ENCODE results near the gene EDC4.
"Not testable (repeated sequence)": the region's sequence is repeated elsewhere in the genome, so short reads cannot be mapped to it uniquely, and the experiment has no call there.

Gene EDC4

GRCh38 chr16:67872631-67873434 lies at the start of gene EDC4:
EDC4 (plus strand) TSS chr16:67873052; CDS start chr16:67873262, 210 bp downstream.
- peak; percentile 87 to 92 for DNase-seq

GRCh38 chr16:67825119-67825518 lies 47.7 kb upstream of the EDC4 start:
- DNase-seq = no peak

DNA sequence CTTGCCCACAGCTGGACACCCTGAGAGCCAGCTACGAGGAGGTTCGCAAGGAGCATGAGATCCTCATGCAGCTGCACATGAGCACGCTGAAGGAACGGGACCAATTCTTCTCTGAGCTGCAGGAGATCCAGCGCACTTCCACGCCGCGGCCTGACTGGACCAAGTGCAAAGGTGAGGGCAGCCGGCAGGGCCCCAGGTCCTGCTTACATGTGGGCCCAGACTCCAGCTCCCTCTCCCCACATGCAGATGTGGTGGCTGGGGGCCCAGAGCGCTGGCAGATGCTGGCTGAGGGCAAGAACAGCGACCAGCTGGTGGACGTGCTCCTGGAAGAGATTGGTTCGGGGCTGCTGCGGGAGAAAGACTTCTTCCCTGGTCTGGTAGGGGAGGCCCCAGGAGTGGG lies 46.9 kb upstream of the EDC4 start:
- DNase-seq = no peak

- no peak for DNase-seq
These were observed 44.2 kb upstream of the EDC4 start for GRCh38 chr16:67828651-67829050.

- no peak for DNase-seq
These were observed 39.8 kb upstream of the EDC4 start for GRCh38 chr16:67833030-67833414.

- DNase-seq = peak; percentile 93 to 95
These were observed 39.2 kb upstream of the EDC4 start for GRCh38 chr16:67833415-67834241.

GRCh38 chr16:67834242-67834614 lies 38.6 kb upstream of the EDC4 start:
- no peak for DNase-seq

GRCh38 chr16:67837190-67837589 lies 35.7 kb upstream of the EDC4 start:
- not testable (repeated sequence) for DNase-seq

- no peak for DNase-seq
These were observed 35.0 kb upstream of the EDC4 start for GRCh38 chr16:67837811-67838210.

DNA sequence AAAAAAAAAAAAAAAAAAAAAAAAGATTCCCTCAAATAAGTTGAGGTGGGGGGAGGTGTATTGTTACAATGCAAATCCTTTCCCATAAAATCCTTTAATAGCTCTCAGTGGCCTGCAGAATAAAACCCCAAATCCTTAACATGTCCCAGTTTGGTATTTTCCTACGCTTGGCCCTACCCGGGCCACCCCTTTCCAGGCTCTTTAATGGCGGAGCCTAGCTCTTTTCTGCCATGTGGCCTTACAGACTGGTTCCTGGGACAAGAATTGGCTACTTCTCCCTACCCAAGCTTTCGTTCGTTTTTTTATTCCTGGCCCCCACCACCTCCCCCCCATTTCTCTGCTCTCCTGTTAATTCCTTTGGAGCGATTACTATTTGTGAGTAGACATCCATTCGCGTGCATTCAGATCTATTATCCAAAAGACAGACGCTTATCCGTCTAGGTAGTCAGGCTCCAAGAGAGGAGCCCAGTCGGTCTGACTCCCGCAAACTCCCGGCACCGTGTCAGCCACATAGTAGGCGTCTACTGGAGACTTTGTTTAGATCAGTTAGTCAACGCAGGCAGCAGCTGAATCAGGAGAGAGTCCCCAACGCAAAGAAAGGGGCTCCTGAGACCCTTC lies 31.5 kb upstream of the EDC4 start:
- DNase-seq = no peak

- DNase-seq = peak; percentile 93 to 96
These were observed 30.9 kb upstream of the EDC4 start, which contains the start of gene THAP11 for GRCh38 chr16:67841816-67842508. THAP11 (plus strand) TSS chr16:67842320; CDS start chr16:67842555, 235 bp downstream.

- DNase-seq = peak; percentile 60 to 72
These were observed 30.1 kb upstream of the EDC4 start for GRCh38 chr16:67842509-67843342.

- no peak for DNase-seq
These were observed 29.5 kb upstream of the EDC4 start for GRCh38 chr16:67843343-67843765.

DNA sequence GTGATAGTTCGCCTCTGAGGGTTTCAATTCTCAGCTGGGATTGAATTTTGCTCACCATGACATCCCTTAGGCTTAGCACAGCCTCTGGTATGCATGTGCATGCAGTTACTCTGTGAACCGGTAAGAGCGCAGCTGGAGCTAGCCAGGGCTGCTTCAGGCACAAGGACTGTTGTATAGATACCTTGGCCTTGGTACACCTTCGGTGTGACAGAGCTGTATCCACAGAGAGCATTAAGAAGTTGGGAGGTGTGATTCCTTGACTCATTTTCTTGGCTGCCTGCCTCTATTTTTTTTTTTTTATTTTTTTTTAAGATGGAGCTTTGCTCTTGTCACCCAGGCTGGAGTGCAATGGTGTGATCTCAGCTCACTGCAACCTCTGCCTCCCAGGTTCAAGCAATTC lies 28.4 kb upstream of the EDC4 start:
- DNase-seq = no peak

GRCh38 chr16:67845291-67846062 lies 27.4 kb upstream of the EDC4 start:
- no peak for DNase-seq

- DNase-seq = no peak
These were observed 26.9 kb upstream of the EDC4 start for GRCh38 chr16:67846063-67846319.

DNA sequence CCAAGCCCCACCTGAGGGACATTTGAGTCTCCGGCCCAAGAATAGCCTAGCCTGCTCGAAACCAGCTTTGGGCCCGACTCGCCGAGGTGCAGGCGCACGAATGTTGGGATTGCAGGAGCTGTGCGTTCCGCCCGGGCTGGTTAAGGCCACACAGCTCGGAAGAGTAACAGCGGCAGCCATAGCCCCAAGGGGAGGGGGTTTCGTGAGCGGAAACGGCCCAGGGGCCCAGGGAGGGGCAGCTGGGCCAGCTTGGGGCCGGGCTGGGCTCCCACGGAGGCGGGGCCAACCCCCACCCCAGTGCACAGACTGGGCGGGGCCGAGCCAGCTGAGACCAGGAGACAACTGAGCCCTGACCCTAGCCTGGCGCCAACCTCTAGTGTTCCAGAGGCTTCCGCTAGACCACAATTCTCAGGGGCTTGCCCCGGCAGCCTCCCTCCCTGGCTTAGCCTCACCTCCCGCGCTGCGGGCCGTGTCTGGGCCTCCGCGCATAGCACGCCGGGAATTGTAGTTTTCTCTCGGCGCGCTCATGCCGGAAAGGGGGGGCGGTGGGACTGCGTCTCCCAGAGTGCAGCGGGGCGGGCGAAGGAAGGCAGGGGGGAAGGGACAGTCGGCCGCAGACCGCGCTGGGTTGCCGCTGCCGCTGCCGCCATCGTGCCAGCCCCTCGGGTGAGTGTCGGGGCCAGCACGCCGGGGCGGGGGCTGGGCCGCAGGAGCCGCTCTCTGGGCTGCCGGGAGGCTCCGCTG lies 26.4 kb upstream of the EDC4 start, which contains the start of gene NUTF2:
Gene NUTF2 (plus strand): TSS at position 614 of the 744 bp plus-strand sequence. CDS start 18,198 bp downstream, outside the sequence.
- peak; percentile 95 to 96 for DNase-seq

GRCh38 chr16:67847064-67847861 lies 25.6 kb upstream of the EDC4 start, which contains the start of gene CENPT:
CENPT (minus strand) TSS chr16:67847693; CDS start chr16:67833859, 13,834 bp downstream.
- DNase-seq = no peak

DNA sequence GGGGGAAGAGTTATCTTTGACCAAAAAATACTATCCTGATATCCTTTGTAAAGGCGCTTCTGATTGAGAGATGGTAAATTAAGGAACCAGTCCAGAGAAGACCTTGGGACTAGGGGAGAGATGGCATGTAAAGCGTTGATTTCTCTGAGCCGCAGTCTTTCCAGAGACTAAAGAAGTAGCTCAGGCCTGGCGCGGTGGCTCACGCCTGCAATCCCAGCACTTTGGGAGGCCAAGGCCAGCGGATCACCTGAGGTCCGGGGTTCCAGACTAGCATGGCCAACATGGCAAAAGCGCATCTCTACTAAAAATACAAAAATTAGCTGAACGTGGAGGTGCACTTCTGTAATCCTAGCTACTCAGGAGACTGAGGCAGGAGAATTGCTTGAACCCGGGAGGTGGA lies 24.7 kb upstream of the EDC4 start:
- no peak for DNase-seq

Data from CD4-positive, alpha-beta T cell treated with Interleukin-4 for 1 hour (primary cell).